GM19099 (cell line): ENCODE results near the gene RPL10.
A peak's percentile ranks its signal among the peaks of the same experiment; 100 is the strongest.

ENCODE experiments used
- POLR2A ChIP-seq: IDR thresholded peaks from 3 replicates; pipeline ENCODE4 v1.6.1; 2011; ENCODE audit warnings: low read depth; ENCODE audit not compliant: insufficient read length; ENCODE audit errors: extremely low read depth

The RPL10 gene

DNA sequence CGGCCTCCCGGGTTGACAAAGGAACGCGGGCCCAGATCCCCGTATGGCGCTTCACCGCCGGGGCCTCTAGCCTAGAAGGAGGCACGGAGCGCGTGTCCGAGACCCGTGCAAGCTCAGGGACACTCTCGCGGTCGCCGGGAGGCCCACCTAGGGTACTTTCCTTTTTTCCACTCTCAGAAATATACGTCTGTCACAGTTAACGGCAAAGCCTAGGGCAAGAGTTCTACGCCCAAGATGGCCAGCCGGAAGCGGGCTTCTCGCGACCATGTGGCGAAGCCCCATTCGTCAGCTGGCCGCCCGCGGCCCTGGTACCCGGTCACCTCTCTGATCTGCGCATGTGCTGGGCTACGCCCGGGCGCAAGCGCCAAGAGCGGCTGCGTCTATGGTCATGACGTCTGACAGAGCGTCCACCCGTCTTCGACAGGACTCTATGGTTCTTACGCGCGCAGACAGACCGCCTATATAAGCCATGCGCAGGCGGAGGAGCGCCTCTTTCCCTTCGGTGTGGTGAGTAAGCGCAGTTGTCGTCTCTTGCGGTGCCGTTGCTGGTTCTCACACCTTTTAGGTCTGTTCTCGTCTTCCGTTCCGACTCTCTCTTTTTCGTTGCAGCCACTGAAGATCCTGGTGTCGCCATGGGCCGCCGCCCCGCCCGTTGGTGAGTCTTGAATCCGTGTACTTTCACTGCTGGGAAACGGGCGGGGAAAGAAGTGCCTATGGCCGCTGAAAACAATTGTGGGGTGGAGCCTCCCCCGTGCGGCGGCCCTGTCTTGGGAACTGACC, at the start of gene RPL10:
Gene RPL10 (plus strand): TSS at position 490 of the 780 bp plus-strand sequence. CDS start 143 bp downstream, at position 633.
- peak; percentile 99 for TF ChIP-seq POLR2A

DNA sequence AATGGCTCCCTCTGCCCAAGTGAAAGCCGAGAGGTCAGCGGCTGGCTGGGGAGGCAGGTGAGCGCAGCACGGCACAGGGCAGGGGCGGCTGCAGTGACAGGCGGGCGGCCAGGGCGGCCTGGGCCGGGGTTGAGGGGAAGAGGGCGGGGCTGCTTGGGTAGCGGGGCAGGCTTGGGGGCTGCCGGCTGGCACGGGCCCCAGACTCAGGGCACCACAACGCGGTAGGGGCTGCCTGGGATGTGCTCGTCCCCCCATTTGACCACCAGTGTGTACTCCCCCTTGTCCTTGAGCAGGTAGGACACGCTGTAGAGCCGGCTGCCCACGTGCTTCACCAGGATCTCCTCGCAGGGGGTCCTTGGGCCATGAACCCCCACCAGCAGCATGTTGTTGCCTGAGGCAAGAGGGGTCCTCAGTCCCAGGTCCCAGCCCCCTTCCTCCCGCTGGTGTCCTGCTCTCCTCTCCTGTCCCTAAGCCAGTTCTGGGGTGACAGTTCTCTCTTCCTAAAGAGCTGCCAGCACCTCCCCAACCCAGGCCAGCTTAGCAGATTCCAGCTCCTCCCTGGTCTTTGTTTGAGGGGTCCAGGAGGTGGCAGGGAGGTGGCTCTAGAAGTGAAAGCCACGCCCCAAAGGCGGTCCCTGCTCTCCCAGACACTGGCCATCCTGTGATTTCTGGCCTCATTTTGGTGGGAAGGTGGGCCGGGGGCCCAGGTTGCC, 49.4 kb upstream of the RPL10 start:
- no peak for TF ChIP-seq POLR2A

DNA sequence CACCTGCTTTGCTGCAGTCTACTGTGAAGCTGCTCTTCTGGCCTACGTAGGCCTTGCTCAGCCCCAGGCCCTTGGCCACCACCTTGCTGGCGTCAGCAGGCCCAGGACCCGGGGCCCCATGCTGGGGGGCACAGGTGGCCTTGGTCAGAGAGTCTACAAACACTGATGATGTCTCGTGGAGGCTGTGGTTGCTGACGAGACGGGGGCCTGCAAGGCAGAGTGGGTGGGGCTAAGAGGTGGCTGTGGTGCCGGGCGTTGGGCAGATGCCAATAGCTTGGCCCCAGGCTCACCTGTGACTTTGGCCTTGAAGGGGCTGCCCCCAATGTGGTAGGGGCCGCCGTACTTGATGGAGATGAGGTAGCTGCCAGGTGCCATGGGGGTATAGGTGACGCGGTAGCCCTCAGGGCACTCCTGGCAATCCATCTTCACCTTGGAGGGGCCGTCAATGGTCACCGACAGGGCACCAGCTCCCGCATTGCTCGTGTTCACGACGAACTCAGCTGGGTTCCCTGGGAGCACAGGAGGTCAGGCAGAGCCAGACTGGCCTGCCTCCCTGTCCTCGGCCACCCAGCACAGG, 48.7 kb upstream of the RPL10 start:
- TF ChIP-seq POLR2A = no peak

DNA sequence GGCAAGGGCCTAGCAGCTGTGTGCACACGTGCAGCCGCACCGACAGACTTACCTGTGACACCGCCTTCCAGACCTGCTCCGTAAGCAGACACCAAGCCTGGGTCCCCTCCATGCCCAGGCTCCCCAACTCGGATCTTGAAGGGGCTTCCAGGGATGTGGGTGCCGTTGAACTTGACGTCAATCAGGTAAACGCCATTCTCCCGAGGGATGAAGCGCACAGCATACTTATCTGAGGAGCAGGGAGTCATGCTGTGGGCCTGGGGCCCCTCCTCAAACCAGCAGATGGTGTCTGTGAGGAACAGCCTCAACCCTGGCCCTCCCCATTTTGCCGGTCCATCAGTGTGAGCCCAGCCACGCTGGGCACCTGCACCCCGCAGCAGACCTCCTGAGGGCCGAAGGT, 48.2 kb upstream of the RPL10 start:
- no peak for TF ChIP-seq POLR2A

DNA sequence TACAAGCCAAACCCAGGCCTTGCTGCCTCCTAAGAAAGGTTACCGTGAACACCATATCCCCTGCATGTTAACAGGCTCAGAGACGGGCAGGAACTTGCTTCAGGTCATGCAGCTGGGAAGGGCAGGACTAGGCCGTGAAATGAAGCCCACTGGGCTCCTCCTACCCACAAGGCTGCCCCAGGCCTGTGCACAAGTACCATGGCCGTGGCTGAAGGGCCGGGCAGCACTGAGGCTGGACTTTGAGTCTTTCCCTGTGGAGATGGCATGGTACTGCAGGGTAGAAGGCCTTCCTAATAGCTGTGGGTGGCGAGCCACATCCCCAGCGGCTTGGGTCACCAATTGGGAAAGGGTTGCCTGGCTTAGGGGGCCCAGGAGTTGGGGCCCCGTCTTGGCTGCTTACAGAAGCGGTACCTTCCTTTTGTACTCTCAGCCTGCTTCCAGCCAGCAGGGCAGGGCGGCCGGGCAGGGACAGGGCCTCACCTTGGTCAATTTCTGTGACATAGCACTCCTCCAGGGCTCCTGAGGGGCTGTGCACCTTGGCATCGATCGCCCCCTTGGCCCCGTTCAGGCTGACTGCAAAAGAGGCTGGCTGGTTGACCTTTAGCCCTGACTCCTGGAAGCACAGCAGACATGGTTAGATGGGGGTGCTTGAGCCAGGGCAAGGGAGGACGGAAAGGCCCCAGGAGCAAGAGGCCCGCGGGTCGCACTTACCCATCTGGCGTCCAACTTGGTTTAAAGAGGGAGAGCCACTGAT, 47.6 kb upstream of the RPL10 start:
- no peak for TF ChIP-seq POLR2A

DNA sequence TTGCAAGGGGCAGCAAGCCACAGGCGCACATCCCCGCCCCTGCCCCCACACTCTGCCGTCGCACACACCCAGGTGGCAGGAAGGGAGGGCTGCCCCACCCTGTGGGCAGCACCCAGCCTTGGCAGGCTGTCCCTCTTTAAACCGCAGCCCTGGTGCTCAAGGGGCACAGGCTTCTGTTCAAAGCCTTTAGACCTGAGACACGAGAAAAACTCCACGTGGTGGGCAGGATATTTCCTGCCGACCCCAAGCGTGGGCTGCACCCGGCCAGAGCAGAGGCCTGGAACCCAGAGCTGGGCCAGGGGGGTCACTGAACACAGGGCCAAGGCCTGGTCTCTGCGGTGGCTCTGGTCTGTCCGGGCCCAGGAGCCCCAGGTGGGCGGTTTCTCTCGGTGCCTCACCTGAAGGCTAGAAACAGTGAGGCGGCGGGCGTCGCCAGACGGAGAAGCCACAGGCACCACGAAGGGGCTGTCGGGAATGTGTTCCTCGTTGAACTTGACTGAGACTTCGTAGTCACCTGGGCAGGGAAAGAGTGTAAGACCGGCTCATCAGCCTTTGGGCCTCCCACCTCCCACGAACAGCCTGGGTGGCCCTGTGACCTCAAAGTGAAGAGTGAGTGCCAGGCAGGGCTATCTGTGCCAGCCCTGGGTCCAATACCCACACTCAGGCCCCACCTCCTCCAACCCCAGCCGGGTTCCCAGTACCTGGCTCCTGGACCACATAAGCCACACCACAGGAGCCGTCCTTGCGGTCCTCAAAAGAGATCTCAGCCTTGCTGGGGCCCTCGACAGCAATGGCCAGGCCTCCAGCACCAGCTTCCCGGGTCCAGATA, 46.8 kb upstream of the RPL10 start:
- TF ChIP-seq POLR2A = no peak

DNA sequence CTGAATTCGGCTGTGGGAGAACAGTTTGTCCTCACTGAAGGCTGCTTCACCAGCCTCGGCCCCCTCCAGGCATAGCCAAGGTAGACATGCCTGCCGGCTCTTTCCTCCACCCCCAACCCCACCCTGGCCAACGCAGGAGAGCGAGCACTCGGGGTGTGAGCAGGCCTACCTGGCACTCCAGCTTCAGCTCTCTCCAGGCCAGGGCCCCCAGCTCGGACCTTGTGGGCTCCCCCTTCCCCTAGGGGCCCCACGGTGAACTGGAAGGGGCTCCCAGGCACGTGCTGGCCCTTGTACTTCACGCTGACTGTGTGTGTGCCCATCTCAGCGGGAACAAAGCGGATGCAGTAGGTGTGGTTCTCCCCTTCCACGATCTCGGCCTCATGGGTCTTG, 46.2 kb upstream of the RPL10 start:
- TF ChIP-seq POLR2A = no peak

DNA sequence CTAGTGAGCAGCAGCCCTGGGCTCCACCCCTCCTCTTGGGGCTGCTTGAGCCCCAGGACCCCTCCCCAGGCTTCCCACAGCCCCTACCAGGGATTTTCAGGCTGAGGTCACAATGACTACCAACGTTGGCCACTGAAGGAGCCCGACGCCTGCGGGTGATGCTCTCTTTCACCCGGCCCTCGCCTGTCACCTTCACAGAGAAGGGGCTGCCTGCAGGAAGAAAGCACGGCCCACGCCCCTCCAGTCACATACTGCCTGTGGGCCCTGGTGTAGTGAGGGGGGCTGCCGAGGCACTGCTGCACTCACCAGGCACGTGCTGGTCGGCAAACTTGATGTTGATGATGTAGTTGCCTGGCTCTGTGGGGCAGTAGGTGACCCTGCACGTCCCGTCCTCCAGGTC, 45.7 kb upstream of the RPL10 start:
- TF ChIP-seq POLR2A = no peak

DNA sequence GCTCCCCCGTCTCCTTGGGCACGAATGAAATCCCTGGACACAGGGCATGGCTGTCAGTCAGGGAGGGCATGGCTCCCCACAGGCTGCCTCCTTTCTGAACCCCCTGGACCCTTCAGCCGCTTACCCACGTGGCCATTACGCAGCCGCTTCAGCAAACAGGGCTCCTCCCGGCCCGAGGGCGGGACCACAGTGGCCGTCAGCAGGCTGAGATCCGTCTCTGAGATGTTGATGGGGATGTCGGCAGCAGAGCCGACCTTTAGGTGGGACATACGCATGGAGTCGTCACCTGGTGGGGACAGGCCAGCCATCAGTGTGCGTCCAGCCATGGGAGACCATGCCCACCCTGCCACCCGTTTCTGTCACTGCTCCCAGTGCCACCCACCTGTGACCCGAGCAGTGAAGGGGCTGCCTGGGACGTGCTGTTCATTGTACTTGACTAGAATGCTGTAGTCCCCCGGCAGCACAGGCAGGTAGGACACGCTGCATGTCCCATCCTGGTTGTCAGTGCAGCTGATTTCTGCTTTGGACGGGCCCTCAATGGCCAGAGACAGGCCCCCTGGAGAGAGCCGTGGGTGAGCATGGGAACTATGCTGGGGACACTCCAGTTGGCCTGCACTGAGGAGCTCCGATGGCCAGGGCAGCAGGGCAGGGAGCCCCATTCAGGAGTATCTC, 44.9 kb upstream of the RPL10 start:
- no peak for TF ChIP-seq POLR2A

DNA sequence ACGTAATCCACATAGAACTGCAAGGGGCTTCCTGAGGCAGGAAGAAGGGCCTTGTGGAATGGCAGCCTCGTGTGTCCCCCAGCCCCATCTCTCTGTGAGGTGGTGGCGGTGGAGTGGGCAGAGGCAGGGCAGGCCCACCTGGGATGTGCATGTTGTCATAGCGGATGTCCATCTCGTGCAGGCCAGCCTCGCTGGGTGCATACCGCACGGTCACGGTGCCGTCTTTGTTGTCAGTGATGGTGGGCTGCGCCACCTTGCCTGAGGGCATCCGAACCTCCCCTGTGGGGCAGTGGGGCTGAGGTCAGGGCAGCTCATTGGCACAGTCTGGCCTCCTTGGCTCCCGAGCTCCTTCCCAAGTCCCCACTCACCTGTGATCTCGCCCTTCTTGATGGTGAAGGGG, 44.2 kb upstream of the RPL10 start:
- TF ChIP-seq POLR2A = no peak

DNA sequence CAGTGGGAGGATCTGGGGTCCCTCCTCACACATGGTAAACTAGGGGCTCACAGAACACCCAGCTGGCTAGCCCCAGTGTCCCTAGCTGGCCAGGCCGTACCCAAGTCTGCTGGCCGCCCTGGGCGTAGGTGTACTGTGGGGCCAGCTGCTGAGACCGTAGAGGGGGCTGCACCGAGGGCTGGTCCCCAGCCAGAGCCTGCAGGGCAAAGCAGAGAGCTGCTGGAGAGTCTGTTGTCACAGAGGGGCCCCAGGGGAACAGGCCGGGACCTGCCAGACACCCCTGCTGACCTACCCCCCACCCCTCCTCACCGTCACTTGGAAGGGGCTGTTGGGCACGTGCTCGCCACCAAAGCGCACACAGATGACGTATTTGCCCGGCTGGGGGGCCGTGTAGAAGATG, 43.7 kb upstream of the RPL10 start:
- TF ChIP-seq POLR2A = no peak

DNA sequence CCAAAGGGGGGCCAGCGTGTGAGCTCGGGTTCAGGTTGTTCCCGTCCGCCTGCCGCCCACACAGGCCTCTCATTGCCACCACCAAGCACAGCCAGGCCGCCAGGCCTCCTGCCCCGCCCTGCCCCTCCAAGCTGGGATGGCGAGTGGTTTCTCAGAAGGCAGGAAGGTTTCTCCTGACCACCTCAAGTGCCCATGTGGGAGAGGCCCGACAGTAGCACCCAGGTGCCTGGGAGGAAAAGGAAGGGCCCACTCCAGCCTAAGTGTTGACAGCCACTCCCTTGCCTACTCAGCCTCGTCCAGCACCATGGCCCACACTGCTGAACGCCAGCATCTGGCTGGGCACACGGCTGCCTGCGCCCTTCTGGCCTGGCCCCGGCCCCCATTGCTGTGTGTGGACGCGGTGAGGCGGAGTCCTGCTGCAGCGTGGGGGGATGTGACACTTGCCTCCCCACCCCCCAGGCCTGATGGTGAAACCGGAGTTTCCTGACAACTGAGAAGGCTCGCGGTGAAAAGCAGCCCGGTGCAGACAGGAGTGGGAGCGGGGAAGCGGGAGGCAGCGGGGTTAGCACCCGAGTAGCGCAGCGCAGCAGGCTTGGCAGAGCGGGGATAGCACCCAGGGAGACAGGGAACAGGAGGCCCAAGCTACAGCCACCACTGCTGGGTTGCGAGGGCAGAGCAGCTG, 42.9 kb upstream of the RPL10 start:
- TF ChIP-seq POLR2A = no peak

DNA sequence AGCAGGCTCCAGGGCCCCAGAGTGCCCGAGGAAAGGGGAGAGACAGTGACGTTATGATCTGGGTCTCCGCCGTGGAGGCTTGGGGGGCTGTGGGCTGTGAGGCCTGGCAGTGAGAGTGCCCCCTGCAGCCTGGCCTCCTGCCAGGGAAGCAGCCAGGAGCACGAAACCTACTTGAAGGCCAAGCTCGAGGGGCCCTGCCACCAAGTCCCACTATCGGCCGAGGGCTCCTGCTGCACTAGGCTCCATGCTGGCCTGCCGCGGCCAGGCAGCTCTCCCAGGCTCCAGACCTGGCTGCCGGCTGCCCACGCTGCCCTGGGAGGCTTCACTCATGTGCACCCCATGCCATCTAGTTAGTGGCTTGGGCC, 42.4 kb upstream of the RPL10 start:
- TF ChIP-seq POLR2A = no peak
